Kidney glomerular epithelial cell (primary cell): ENCODE results near the gene PJA2.
"Not testable (repeated sequence)": the region's sequence is repeated elsewhere in the genome, so short reads cannot be mapped to it uniquely, and the experiment has no call there.

ENCODE experiments used
- DNase-seq: peaks from one replicate; lab custom pipeline; 2025; lab: John Stamatoyannopoulos, UW

PJA2 gene, protein sequence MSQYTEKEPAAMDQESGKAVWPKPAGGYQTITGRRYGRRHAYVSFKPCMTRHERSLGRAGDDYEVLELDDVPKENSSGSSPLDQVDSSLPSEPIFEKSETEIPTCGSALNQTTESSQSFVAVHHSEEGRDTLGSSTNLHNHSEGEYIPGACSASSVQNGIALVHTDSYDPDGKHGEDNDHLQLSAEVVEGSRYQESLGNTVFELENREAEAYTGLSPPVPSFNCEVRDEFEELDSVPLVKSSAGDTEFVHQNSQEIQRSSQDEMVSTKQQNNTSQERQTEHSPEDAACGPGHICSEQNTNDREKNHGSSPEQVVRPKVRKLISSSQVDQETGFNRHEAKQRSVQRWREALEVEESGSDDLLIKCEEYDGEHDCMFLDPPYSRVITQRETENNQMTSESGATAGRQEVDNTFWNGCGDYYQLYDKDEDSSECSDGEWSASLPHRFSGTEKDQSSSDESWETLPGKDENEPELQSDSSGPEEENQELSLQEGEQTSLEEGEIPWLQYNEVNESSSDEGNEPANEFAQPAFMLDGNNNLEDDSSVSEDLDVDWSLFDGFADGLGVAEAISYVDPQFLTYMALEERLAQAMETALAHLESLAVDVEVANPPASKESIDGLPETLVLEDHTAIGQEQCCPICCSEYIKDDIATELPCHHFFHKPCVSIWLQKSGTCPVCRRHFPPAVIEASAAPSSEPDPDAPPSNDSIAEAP

DNA sequence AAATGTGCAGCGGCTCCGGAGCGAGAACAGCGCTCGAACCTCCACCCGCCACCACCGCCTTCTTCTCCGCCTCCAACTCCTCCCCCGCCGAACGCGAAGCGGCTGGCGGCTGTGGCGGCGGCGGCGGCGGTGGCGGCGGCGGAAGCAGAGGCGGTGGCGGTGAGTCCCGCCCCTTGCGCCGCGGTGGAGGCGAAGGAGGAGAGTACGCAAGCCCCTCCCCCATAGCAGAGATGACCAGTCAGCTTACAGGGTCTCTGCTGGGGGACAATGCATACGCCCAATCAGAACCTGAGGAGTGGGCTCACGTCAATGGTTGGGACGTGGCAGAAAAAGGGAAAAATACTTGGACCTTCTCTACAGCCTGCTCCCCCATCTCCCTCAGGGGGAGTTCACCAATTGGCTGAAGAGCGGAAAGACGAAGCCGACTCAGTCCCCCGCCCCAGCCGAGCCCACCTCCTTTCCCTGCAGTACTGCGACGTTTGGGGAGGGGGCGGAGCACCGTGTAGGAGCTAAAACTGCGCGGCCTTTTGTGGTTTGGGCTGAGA is at the start of gene PJA2:
PJA2 (minus strand) TSS at position 131 of the 545 bp plus-strand sequence. CDS start 26,541 bp downstream, outside the sequence.
- peak; percentile 100 for DNase-seq

DNA sequence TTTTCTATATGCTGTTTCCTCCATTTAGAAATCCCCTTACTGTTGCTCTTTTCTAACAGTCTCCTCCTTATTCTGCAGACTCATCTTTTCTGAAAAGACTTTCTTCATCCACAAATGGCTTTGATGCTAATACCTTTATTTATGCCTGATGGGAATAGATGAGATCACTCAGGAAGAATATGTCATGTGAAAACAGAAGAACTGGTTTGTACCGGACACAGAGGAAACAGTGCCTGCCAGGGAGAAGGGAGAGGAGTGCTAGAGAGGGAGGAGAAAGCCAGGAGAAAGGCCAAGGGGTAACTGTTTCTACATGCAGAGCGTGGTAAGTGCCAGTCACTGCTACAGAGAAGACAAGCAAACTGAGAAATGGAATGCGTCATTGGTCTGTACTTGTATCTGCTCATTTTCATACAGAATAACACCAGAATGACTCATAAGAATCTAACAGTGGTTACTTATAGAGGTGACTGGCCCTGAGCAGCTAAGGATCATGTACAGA is 45.9 kb upstream of the PJA2 start:
- DNase-seq, result peak; percentile 100

DNA sequence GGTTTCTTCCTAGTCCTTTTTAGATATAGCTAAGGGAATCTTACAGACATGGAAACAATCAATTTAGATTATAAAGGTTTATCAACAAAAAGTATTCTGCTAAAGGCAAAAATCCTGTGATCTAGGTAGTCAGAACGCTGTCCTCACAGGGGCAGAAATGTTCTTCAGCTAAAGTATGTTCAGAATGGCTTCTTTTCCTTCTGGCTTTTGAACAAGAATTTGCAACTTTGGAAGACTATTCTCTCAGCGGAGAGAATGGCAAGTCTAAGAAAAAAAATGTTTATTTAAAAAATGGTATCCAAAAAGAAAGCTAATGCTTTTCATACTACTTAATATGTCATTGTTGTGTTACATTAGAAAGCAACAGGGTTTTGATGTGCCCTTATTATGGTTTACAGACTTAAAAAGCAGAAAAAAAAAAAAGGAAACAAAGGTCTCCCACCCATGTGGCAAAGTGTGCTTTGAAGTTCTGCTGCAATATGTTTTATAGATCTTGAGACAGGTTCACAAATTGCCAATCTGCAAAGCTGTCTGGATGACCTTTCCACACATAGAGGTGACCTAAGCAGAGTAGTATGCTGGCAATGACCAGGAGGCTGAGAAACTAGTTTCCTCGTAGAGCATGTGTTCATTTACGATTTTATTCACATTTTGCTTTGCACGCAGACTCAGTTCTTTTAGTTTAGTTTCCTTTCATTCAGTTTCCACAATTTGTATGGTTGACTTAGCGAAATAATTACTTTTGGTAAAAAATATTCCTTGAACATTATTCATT is 45.1 kb upstream of the PJA2 start:
- DNase-seq, result peak; percentile 51

DNA sequence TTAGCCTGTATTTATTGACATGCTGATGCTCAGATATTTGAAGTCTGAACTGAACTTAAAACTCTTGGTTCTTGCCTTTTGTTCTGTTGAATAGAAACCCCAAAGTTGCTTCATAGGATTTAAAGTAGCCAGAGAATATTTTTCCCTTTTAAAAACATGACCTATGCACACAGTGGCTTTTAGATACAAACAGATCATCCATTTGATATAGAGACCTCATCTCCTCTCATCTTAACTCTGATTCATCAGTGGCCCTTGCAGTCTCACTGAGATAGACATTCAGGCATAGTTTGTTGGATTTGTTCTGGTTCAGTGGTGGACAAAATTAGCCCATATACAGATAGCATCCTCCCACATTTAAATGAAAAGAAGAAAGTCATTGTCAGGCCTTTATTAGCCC is 43.5 kb upstream of the PJA2 start:
- DNase-seq, result peak; percentile 72

DNA sequence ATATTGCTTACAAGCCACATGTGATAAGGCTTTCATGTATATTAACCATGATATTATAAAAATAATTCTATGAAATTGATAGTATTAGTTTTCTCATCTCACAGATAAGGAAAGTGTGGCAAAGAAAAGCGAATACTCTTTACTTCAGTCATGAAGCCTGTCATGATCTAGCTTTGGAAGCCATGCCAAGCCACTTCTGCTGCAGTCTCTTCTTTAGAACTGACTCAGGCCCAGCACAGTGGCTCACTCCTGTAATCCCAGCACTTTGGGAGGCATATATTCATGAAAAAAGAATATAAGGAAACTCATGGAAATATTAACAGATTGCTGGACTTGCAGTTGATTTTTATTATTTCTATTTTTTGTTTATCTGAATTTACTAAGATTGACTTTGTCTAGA is 42.9 kb upstream of the PJA2 start:
- DNase-seq, result no peak

DNA sequence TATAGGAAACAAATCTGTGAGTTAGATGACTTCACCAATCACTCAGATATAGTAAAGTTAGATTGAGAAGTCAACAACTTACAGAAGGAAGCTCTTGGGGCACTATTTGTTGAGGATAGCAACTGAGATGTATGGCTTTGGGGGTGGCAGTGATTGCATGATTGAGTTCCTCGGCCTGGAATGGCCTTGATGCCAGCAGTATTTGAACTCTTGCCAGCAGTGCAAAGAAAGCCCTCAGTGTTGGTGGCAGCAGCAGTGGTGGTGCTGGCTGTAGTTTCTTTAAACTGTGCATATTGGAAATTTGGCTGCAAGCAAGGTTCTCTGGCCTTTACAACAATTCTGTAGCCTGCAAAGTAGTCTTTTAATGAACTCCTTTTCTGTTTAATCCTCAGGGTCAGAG is 41.4 kb upstream of the PJA2 start:
- DNase-seq, result peak; percentile 5

DNA sequence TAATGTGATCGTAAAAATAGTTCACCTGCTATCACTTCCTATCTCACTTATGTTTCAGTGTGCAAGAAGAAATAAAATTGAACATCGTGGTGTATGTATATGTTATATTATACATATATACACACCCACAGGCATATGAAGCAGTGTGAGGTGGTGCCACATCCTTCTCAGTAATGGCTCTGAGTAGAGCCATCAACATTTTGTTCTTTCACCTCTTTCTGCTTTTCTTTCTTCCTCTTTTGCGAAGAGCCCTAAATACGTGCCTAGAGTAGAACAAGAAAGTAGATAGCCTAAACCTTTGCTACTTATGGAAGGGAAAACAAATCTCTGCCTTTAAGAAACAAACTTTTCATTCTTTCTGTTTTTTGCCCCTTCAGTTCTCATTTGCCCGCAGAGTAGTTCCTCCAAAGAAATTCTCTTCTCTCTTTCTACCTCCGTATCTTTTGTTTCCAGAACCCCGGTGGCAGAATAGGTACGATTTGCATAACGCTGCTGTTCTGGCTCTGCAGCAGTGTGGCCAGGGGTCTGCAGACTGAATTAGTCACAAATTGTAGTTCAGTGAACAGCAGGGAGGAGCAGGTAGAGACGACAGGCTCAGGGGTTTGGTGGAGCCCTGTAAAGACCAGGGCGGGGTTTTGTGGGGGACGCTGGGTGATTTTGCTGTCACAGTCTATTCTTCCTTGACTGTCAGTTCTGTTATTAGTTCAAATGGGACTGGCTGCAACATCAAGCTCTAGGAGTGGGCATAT is 40.5 kb upstream of the PJA2 start:
- no peak for DNase-seq

DNA sequence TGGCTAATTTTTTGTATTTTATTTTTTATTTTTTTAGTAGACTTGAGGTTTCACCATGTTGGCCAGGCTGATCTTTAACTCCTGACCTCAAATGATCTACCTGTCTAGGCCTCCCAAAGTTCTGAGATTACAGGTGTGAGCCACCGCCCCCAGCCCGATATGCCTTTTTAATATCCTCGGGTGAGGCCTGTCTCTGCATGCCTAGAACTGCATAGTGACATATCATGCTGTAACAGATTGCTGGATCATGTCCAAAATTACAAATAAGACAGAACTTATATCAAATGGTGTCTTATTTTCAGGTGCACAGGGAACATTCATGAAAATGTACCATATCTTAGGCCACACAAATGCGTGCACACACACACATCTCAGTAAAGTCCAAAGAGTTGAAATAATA is 39.1 kb upstream of the PJA2 start:
- DNase-seq, result no peak

DNA sequence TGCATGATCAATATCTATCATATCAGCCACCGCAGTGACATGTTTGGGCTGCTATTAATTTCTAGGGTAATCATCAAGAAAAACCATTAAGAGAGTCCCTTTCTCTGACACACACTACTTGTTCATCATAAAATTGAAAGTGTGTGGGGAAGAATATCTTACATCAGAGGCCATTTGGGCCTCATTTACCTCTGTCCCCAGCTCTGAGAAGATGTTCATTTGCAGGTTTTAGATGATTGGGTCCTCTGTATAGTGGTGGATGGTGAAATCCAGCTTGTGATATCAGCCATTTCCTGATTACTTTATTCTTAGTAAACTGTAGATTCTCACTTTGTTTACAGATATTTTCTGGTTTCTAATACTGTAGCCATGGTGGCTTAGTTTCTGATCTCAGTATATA is 29.8 kb upstream of the PJA2 start:
- DNase-seq, result no peak

DNA sequence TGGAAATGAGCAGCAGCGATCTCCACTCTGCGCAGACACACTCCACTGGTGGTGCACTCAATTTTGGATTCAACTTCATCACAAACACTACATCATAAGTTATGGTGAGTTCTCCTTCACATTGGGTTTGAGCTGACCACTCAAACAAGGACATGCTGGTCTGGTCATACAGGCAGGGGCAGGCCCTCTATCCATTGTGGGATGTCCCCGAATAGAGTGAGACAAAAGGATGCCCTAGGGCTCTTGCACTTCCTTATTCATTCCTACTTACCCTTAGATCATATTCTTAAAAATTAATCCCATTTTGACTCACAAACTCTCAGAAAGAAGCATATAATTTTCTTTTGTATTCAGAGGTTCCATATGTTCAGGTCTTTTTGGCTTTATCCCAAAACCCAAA is 16.3 kb upstream of the PJA2 start:
- DNase-seq, result no peak

DNA sequence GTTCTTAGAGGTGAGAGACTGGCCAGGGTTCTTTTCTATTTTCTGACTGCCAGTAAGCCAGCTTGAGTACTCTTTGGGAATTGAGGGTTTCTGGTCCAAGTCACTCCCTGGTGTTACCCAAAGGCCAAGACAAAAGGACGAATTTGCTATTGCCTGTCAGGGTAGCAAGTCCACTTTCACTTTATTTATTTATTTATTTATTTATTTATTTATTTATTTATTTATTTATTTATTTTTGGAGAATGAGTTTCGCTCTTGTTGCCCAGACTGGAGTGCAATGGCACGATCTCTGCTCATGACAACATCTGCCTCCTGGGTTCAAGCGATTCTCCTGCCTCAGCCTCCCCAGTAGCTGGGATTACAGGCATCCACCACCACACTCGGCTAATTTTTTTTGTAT is 15.7 kb upstream of the PJA2 start:
- DNase-seq, result not testable (repeated sequence)

DNA sequence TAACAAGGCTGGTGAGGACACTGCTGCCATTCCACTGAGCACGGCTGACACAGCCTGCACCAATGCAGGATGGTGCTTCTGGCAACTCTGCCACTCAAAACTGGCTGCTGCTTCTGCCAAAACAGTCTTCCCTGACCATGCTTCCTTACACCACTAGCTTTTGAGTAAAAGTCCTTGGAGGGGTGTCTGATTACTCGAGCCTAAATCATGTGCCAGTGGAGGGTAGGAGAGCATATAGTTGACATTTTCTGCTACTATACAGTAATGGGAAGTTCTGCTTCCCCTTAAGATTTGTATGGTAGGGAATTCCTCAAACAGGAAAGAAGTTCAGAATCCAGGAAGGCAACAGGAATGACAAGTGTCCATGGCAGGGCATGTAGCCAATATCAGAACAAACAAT is 12.2 kb upstream of the PJA2 start:
- no peak for DNase-seq

DNA sequence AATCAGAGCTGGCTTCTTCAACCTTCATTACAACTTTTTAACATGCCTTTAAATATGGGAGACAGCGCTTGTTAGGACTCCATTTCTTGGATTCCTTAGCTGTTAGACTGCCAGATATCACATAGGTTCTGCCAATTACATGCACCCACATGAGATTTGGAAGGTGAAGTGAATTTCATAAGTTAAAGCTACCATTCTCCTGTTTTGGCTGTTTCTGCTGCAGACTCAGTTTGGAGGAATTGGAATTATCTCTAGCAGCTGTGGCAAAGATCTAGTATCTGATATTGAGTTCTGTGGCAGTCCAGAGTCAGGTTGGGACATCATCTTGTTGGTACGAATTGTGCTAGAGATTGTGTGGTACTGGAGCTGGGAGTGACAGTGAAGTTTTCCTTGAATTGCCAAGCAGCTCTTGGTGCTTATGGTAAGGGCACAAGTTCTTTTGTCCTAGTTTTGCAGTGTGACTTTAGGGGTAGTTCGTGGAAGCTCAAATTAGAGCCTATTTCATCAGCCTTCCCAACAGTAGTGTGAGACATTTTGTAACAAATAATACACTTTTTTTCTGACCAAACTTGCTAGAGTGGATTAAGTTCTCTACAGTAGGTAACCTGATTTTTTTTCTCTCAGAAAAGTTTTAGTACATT is 9.1 kb upstream of the PJA2 start:
- DNase-seq, result no peak

DNA sequence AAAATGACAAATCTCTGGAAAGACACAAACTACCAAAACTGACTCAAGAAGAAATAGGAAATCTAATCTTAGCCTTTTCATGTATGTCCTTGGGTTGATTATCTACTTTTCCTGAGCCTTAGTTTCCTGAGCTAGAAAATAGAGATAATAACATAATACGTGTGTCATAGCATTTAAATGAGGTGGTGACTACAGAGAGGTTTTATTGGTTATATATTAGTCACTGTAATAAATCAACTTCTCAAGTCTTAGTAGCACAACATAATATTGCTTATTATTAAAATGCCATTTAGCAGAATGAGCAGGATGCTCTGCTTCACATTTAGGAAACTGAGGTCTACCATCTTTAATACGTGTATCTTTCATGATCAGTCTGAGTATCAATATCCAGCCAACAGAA is 7.1 kb upstream of the PJA2 start:
- no peak for DNase-seq

DNA sequence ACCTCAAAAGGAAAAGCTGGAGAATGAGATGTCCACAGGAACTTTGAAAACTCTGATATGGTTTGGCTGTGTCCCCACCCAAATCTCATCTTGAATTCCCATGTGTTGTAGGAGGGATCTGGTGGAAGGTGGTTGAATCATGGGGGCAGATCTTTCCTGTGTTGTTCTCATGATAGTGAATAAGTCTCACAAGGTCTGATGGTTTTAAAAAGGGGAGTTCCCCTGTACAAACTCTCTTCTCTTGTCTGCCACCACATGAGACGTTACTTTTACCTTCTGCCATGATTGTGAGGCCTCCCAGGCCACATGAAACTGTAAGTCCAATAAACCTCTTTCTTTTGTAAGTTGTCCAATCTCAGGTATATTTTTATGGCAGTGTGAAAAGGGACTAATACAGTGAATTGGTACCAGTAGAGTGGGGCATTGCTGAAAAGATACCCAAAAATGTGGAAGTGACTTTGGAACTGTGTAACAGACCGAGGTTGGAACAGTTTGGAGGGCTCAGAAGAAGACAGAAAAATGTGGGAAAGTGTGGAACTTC is 4.2 kb upstream of the PJA2 start:
- DNase-seq, result not testable (repeated sequence)

DNA sequence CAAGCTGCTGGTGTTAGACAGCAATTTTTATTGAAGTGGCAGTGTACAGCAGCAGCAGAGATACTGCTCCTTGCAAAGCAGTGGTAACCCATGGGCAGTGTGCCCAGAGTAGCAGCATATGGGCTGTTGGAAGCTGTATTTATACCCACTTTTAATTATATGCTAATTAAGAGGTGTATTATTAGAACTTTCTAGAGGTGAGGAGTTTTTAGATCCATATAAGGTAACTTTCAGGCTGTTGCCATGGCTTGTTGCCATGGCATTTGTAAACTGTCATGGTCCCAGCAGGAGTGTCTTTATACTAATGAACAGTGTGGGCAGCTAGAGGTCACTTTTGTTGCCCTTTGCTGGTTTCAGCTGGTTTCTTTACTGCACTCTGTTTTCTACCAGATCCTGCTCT is 3.7 kb upstream of the PJA2 start:
- peak; percentile 22 for DNase-seq

DNA sequence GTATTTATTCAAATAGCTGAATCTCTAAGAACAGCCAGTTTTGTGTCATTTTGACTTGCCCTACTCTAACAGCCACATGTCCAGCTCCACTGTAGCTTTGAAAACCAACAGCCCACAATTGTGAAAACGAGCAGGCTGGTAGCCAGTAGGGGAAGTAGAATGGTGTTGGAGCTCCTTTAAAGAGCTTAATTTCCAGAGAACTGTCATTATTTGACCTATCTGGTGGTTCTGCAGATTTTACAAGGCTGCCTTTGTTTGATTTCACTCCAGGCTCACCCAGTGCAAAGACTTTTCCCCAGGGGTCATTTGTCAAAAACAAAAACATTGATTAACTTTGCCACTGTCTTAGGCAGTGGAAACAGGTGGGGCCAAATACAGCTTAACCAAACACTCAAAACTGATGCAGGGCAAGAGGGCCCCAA is 3.2 kb upstream of the PJA2 start:
- no peak for DNase-seq

DNA sequence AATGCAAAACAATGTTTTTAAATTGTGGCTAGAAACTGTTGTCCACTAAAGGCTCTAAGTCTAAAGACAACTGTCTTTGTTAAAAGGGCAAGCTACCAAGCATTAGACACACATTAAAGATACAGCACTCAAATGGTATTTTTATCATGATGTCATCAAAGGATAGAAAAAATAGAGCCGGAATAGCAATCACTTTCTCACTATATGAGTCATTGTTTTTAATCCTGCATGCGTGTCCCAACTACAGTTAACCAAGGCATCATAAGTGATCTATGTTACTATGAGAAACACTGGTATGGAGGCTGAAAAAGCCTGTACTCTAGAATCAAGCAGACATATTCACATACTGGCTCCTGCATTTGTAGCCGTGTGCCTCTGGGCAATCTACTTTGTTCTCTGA is 1.9 kb upstream of the PJA2 start:
- DNase-seq, result peak; percentile 98

DNA sequence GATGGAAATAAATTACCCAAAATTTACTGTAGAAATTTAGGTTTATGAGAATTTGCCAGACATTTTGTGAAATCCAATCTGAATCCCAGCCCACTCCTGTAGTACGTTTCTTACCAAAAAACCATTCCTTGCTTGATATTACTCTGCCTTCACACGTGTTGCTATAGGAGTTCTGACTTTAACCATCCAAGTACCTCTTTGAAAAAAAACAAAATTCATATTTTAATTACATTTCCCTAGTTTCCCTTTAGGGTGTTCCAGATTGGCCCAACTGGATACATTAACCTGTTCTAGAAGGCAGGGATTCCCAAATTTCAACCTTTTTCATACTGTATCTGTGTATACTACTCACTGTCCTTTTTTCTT is 1.4 kb upstream of the PJA2 start:
- DNase-seq, result no peak

DNA sequence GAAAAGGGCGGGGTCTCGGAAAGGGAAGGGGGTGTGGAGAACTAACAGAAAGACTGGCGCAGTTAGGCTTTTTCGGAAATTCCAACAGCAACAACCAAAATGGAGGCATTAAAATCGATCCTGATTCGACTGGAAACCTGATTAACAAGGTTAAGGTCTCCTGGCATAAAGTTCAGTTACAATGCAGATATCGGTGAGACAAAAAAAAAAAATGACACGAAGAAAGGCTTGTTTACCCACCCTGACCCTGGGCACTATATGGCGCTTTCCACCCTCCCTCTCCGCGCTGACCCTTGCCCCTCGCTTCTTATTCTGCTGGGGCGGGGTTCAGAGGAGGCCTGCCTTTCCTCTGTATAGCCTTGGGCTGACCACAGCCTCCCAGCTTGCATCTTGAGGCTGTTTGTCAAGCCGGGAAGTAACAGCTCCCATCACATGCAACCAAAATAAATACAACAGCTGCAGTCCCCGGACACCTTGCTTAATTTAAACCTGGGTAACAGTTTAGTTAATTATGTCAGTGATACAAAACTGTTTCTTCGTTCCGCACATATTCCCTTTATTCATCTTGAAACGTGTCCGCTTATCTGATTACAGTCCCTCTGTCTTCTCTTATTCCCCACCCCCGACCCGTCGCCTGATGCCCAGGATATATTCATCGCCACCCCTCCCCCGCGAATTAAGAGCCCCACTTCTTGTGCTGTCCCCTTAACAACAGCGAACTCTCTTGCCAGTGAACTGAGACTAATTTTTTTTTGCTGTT is 795 bp upstream of the PJA2 start:
- peak; percentile 77 for DNase-seq
